Type B pancreatic cell (in vitro differentiated cells): Measurements from ENCODE around the gene TUBGCP3. TPM values are rescaled to one million over a fixed set of nuclear protein-coding genes. Genes with fewer than 3 reads are reported as not detected.
A peak's percentile ranks its signal among the peaks of the same experiment; 100 is the strongest.

Source experiments
- DNase-seq: peaks from one replicate; pipeline ENCODE4 v3.0.0; 2021; ENCODE audit warnings: mixed read lengths; ENCODE audit not compliant: unreplicated experiment; ENCODE audit errors: extremely low spot score
- H3K27ac Mint-ChIP-seq: 2 replicates; pipeline ENCODE4 v1.8.0; 2021; ENCODE audit warnings: mild to moderate bottlenecking, mixed read lengths
- H3K27me3 Mint-ChIP-seq: 2 replicates; pipeline ENCODE4 v1.8.0; 2021; ENCODE audit warnings: mixed read lengths
- H3K36me3 Mint-ChIP-seq: 2 replicates; pipeline ENCODE4 v1.8.0; 2021; ENCODE audit warnings: mixed read lengths
- H3K4me1 Mint-ChIP-seq: one replicate; pipeline ENCODE4 v1.8.0; 2021; ENCODE audit warnings: mixed read lengths; ENCODE audit not compliant: unreplicated experiment
- H3K4me3 Mint-ChIP-seq: 2 replicates; pipeline ENCODE4 v1.8.0; 2021; ENCODE audit warnings: mild to moderate bottlenecking, mixed read lengths
- H3K9me3 Mint-ChIP-seq: 2 replicates; pipeline ENCODE4 v1.8.0; 2021; ENCODE audit warnings: mixed read lengths
- long read RNA-seq: library from polyadenylated mRNA; unstranded; transcript quantifications from one replicate; pipeline ENCODE4 v2.0.0, GENCODE V29; 2020
- total RNA-seq: library from RNA; stranded (reverse); gene quantifications from 2 replicates; pipeline ENCODE4 v1.2.1, GENCODE V29; 2021; ENCODE audit warnings: low replicate concordance
- TF ChIP-seq, protein P1 (sequence below): fragments of 200-600 bp; sonication (generic); conservative IDR thresholded peaks from 2 replicates; pipeline ENCODE4 v1.5.0; 2021; ENCODE audit warnings: antibody characterized with exemption, mild to moderate bottlenecking

Gene TUBGCP3, protein sequence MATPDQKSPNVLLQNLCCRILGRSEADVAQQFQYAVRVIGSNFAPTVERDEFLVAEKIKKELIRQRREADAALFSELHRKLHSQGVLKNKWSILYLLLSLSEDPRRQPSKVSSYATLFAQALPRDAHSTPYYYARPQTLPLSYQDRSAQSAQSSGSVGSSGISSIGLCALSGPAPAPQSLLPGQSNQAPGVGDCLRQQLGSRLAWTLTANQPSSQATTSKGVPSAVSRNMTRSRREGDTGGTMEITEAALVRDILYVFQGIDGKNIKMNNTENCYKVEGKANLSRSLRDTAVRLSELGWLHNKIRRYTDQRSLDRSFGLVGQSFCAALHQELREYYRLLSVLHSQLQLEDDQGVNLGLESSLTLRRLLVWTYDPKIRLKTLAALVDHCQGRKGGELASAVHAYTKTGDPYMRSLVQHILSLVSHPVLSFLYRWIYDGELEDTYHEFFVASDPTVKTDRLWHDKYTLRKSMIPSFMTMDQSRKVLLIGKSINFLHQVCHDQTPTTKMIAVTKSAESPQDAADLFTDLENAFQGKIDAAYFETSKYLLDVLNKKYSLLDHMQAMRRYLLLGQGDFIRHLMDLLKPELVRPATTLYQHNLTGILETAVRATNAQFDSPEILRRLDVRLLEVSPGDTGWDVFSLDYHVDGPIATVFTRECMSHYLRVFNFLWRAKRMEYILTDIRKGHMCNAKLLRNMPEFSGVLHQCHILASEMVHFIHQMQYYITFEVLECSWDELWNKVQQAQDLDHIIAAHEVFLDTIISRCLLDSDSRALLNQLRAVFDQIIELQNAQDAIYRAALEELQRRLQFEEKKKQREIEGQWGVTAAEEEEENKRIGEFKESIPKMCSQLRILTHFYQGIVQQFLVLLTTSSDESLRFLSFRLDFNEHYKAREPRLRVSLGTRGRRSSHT
- 23.8 and 34.0 TPM in 2 replicates for total RNA-seq
- long read RNA-seq, partial matches to known transcripts: 7 of 10 reads
- long read RNA-seq, other reads (novel, unspliced or antisense): 1 of 10 reads

DNA sequence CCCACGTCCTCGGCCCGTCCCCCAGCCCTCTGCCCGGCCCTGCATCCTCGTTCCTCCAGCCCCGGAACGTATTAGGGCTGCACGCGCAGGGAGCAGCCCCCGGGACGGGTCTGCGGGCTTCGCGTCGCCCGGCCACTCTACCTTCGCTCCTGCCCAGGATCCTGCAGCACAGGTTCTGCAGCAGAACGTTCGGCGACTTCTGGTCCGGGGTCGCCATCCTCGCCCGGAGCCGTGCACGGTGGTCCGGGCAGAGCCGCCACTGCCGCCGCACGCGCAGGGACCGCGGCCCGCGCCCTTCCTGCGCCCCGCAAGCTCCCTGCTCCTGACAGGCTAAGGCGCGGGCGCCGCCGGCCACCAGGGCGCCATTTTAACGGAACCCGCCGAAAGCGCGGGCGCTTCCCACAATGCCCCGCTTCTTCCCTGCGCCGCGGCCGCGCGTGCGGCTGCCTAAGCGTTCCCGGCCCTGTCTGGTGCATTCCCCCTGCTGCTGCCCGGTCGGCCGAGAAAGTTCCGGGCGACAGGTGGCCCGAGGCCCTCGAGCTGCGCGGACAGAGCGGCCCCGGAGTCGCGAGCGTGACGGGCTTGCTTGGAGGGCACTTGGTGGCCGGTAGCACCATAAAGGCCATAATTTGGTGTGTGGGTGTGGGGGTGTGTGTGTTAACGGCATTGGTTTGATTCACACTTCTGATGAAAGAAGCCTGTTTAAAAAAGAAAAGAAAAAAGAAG lies at the start of gene TUBGCP3:
TSS of gene TUBGCP3 (minus strand) at position 390 of the 726 bp plus-strand sequence. CDS start at position 217, 173 bp downstream.
- peaks cover 4% of the 10 kb centered on the region for H3K36me3 Mint-ChIP-seq
- peaks cover 16% of the 10 kb centered on the region for H3K4me1 Mint-ChIP-seq
- peak within 1 kb of the TSS; percentile 96 for H3K4me3 Mint-ChIP-seq

DNA sequence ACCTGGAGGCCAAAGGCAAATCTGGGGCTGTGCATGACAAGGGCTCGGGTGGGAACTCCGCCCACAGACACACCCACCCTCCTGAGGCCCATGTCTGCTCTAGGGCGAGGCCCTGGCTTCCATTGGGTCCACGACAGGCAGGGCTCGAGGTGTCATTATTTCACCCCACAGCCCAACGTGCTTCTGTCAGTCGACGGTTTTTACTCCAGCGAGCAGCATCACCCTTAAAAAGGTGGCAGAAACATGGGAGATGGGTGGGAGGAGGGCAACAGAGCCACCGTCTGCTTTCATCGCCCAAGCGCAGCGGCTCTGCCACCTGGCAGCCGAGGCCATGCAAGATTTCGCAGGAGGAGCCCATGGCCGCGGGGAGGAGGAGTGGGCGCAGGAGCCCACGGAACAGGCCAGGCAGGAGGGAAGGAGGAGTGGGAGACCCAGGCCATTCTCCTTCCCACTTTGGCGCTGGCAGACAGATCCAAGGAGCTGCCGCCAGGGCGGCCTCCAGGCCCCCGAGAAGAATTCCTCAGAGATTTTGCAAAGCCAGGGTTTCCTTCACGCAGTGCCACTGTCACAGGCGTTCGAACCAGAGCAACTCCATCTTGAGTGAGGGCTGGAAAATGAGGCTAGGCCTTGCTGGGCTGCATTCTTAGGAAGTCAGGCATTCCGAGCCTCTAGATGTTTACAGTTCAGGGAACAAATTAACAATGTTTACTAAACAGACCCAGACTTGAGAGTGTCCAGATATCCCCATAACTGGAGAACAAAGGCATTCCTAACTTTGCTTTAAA lies 49.3 kb upstream of the TUBGCP3 start:
- H3K4me3 Mint-ChIP-seq: no peak overlapping the region
- peaks cover 36% of the 10 kb centered on the region for H3K27me3 Mint-ChIP-seq
- no peaks in the 10 kb centered on the region for H3K36me3 Mint-ChIP-seq
- no peaks in the 10 kb centered on the region for H3K4me1 Mint-ChIP-seq
- TF ChIP-seq, protein P1, sequence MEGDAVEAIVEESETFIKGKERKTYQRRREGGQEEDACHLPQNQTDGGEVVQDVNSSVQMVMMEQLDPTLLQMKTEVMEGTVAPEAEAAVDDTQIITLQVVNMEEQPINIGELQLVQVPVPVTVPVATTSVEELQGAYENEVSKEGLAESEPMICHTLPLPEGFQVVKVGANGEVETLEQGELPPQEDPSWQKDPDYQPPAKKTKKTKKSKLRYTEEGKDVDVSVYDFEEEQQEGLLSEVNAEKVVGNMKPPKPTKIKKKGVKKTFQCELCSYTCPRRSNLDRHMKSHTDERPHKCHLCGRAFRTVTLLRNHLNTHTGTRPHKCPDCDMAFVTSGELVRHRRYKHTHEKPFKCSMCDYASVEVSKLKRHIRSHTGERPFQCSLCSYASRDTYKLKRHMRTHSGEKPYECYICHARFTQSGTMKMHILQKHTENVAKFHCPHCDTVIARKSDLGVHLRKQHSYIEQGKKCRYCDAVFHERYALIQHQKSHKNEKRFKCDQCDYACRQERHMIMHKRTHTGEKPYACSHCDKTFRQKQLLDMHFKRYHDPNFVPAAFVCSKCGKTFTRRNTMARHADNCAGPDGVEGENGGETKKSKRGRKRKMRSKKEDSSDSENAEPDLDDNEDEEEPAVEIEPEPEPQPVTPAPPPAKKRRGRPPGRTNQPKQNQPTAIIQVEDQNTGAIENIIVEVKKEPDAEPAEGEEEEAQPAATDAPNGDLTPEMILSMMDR: no peak
- no peaks in the 10 kb centered on the region for H3K9me3 Mint-ChIP-seq
- DNase-seq: no peak
- H3K27ac Mint-ChIP-seq: no peak overlapping the region

More for the DNA sequence above, at the start of gene TUBGCP3:
- TF ChIP-seq, protein P1: peak; percentile 47
- Mint-ChIP-seq H3K27me3 (no peaks in the 10 kb centered on the region), H3K27ac (peak within 1 kb of the TSS; percentile 90), H3K9me3 (no peaks in the 10 kb centered on the region)
- DNase-seq: peak; percentile 87

GRCh38 chr13:112636401-112636975 lies 48.5 kb upstream of the TUBGCP3 start:
- no peak overlapping the region for H3K27ac Mint-ChIP-seq
- DNase-seq: no peak

DNA sequence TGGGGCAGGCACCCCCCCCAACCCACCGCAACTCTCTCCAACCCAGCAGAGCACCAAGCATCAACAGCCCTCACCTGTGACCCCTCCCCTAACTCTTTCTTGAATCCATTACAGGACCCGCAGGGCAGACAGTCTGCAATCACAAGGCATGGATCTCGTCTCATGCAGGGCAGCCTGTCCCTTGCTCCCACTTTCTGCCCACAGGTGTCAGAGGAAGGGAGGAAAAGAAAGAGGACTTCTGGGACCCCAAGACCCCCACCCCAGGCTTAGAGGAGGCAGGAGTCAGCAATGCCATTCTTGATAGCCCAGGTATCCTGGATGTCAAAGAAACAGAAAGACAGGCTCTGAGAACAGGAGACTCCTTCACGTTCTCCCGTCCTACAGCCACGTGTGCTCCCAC lies 47.4 kb upstream of the TUBGCP3 start:
- H3K4me3 Mint-ChIP-seq: no peak overlapping the region
- peaks cover 36% of the 10 kb centered on the region for H3K27me3 Mint-ChIP-seq

More at GRCh38 chr13:112636401-112636975, 48.5 kb upstream of the TUBGCP3 start:
- Mint-ChIP-seq H3K36me3 (no peaks in the 10 kb centered on the region), H3K9me3 (no peaks in the 10 kb centered on the region), H3K27me3 (peaks cover 36% of the 10 kb centered on the region), H3K4me3 (no peak overlapping the region), H3K4me1 (no peaks in the 10 kb centered on the region)
- TF ChIP-seq, protein P1: no peak

More for the DNA sequence above, 47.4 kb upstream of the TUBGCP3 start:
- no peak for DNase-seq
- Mint-ChIP-seq H3K27ac (no peak overlapping the region), H3K4me1 (no peaks in the 10 kb centered on the region), H3K9me3 (no peaks in the 10 kb centered on the region), H3K36me3 (no peaks in the 10 kb centered on the region)
- TF ChIP-seq, protein P1: no peak
